GM12878 (cell line): ENCODE results near the gene SKAP1. TPM values are rescaled to one million over a fixed set of nuclear protein-coding genes. Genes with fewer than 3 reads are reported as not detected.

Source experiments
- ATAC-seq: fragments of 200-7000 bp; cut with Tn5 transposase; 3 replicates; pipeline ENCODE4 v1.9.1; 2020; ENCODE audit warnings: mild to moderate bottlenecking, moderate library complexity
- BruUV-seq: library from RNA; stranded (reverse); fragments of 400-500 nt; replicated peaks from 2 replicates; lab custom pipeline; 2021; lab: Mats Ljungman, UMichigan
- CTCF ChIA-PET: fragments of 300-600 bp; sonication (Branson Sonifier 250); formaldehyde crosslinking; extraction: SDS; loops from one replicate; lab custom pipeline; 2021; ENCODE audit warnings: inconsistent platforms; lab: Yijun Ruan, JAX
- POLR2A ChIA-PET: fragments of 350-600 bp; formaldehyde crosslinking; extraction: SDS; loops from one replicate; lab custom pipeline; 2021; ENCODE audit warnings: inconsistent platforms; lab: Charles Lee
- RAD21 ChIA-PET: fragments of 300-600 bp; sonication (Branson Sonifier 250); formaldehyde crosslinking; loops from one replicate; lab custom pipeline; 2023; ENCODE audit warnings: antibody characterized with exemption; ENCODE audit not compliant: unreplicated experiment; lab: Charles Lee
- SMC1A ChIA-PET: fragments of 300-600 bp; sonication (Branson Sonifier 250); formaldehyde crosslinking; loops from one replicate; lab custom pipeline; 2023; ENCODE audit not compliant: unreplicated experiment, uncharacterized antibody; lab: Charles Lee
- DNase-seq: peaks from one replicate; pipeline ENCODE4 v3.0.0-alpha.2; 2011; ENCODE audit warnings: low read depth, low spot score
- FAIRE-seq: peaks from 3 replicates; lab custom pipeline; 2011; peaks lifted over from hg19 to GRCh38; lab: Jason Lieb, UNC
- H2AFZ ChIP-seq: 2 replicates; pipeline ENCODE4 v1.6.0; 2011; ENCODE audit warnings: low read depth, low read length, control low read depth; ENCODE audit not compliant: control insufficient read depth
- H3K27ac ChIP-seq: 2 replicates; pipeline ENCODE4 v1.5.1; 2011; ENCODE audit warnings: control low read depth; ENCODE audit not compliant: control insufficient read depth, insufficient read depth
- H3K27me3 ChIP-seq, 2 experiments: replicated peaks in 1 of 2; 2 replicates each; pipeline versions ENCODE4 v1.6.0 to v1.6.1; 2011; ENCODE audit warnings: low read length in 1 of 2; ENCODE audit not compliant: control insufficient read depth in 2 of 2, insufficient read depth in 2 of 2
- H3K36me3 ChIP-seq, 2 experiments: 2 replicates each; pipeline ENCODE4 v1.5.1; 2011; ENCODE audit warnings: low read length in 1 of 2; ENCODE audit not compliant: control insufficient read depth in 2 of 2, insufficient read depth in 2 of 2
- H3K4me1 ChIP-seq: 2 replicates; pipeline ENCODE4 v1.6.1; 2011; ENCODE audit warnings: mild to moderate bottlenecking, low read length, moderate library complexity, mixed read lengths; ENCODE audit not compliant: control insufficient read depth, insufficient read depth
- H3K4me2 ChIP-seq: 2 replicates; pipeline ENCODE4 v1.6.0; 2011; ENCODE audit warnings: control low read depth; ENCODE audit not compliant: control insufficient read depth, insufficient read depth
- H3K4me3 ChIP-seq: fragments of 200-600 bp; sonication (generic); 2 replicates; pipeline ENCODE4 v1.5.1; 2016
- H3K79me2 ChIP-seq: 2 replicates; pipeline ENCODE4 v1.6.0; 2011; ENCODE audit warnings: low read length; ENCODE audit not compliant: control insufficient read depth, insufficient read depth
- H3K9ac ChIP-seq: 2 replicates; pipeline ENCODE4 v1.8.0; 2011; ENCODE audit warnings: low read length, control low read depth, mixed read lengths; ENCODE audit not compliant: control insufficient read depth, insufficient read depth
- H3K9me3 ChIP-seq: replicated peaks from 3 replicates; pipeline ENCODE4 v1.5.1; 2011; ENCODE audit warnings: mild to moderate bottlenecking, low read length; ENCODE audit not compliant: control insufficient read depth, insufficient read depth
- H4K20me1 ChIP-seq: 2 replicates; pipeline ENCODE4 v1.6.0; 2011; ENCODE audit not compliant: control insufficient read depth, insufficient read depth
- CHD2 ChIP-seq: IDR thresholded peaks from 2 replicates; pipeline ENCODE4 v1.6.1; 2011; ENCODE audit warnings: low read depth, low read length, improper control_type of control experiment, borderline replicate concordance
- EGR1 ChIP-seq, 2 experiments: IDR thresholded peaks; 1 replicate in 1 of 2; 2 replicates in 1 of 2; pipeline ENCODE4 v1.6.1; 2011 to 2012; ENCODE audit warnings: low read depth in 2 of 2, low read length in 2 of 2, borderline replicate concordance in 1 of 2, mild to moderate bottlenecking in 1 of 2, moderate library complexity in 1 of 2
- FOXK2 ChIP-seq: fragments of 450-650 bp; IDR thresholded peaks from 2 replicates; pipeline ENCODE4 v1.6.1; 2017; ENCODE audit warnings: mild to moderate bottlenecking, moderate library complexity
- HCFC1 ChIP-seq: fragments of 150-350 bp; IDR thresholded peaks from 2 replicates; pipeline ENCODE4 v1.6.1; 2014; ENCODE audit warnings: low read length
- JUNB ChIP-seq: IDR thresholded peaks from 2 replicates; pipeline ENCODE4 v1.6.1; 2016; ENCODE audit warnings: antibody characterized with exemption, mild to moderate bottlenecking
- KAT2A ChIP-seq: conservative IDR thresholded peaks from 2 replicates; pipeline ENCODE4 v1.6.1; 2011; ENCODE audit warnings: low read depth, low read length; ENCODE audit not compliant: control insufficient read depth
- MXI1 ChIP-seq: fragments of 150-350 bp; IDR thresholded peaks from 2 replicates; pipeline ENCODE4 v1.6.1; 2011; ENCODE audit warnings: low read depth, mild to moderate bottlenecking, inconsistent platforms, low read length, improper control_type of control experiment
- SIN3A ChIP-seq: IDR thresholded peaks from 2 replicates; pipeline ENCODE4 v1.6.1; 2012; ENCODE audit warnings: low read depth, low read length, improper control_type of control experiment
- SIX5 ChIP-seq: IDR thresholded peaks from 2 replicates; pipeline ENCODE4 v1.6.1; 2011; ENCODE audit warnings: mild to moderate bottlenecking, low read depth, low read length, moderate library complexity; ENCODE audit not compliant: severe bottlenecking
- SREBF2 ChIP-seq: IDR thresholded peaks from 2 replicates; pipeline ENCODE4 v1.6.1; 2012; ENCODE audit warnings: mild to moderate bottlenecking, low read length
- TAF1 ChIP-seq: IDR thresholded peaks from 2 replicates; pipeline ENCODE4 v1.6.1; 2011; ENCODE audit warnings: mild to moderate bottlenecking, low read depth, low read length, borderline replicate concordance
- TARDBP ChIP-seq: IDR thresholded peaks from 2 replicates; pipeline ENCODE4 v1.6.1; 2016; ENCODE audit warnings: borderline replicate concordance
- WGBS: methylation state at CpG from one replicate; pipeline ENCODE4 v1.1.6; 2016; ENCODE audit warnings: low lambda C conversion rate; ENCODE audit not compliant: insufficient replicate concordance, insufficient coverage; ENCODE audit errors: missing lambda C conversion rate; 5-methylcytosine and 5-hydroxymethylcytosine counted together
- in situ Hi-C: fragments of 300-500 bp; cut with MboI; formaldehyde crosslinking; loops from 9 replicates; pipeline ENCODE4 v1.14.3; 2018; ENCODE audit warnings: mixed read lengths
- intact Hi-C: fragments of 100-400 bp; cut with micrococcal nuclease; formaldehyde crosslinking; loops from one replicate; pipeline ENCODE4 v1.14.2; 2022; ENCODE audit not compliant: unreplicated experiment
- polyA plus RNA-seq, 11 experiments: library from polyadenylated mRNA; depleted of rRNA in 4 of 11; unstranded in 6 of 11; stranded (reverse) in 5 of 11; fragments of >200 nt; fragmentation: Nextera tagmentation in 4 of 11; fragmentation: Illumina TruSeq in 1 of 11; extraction: Ambion mirVana in 4 of 11; extraction: Trizol in 1 of 11; gene quantifications; 1 replicate in 1 of 11; 2 replicates in 10 of 11; pipeline versions ENCODE4 v1.2.1 to v1.2.3, GENCODE V29; 2011 to 2016; ENCODE audit warnings: inconsistent platforms in 2 of 11, missing spikeins in 2 of 11, low read depth in 1 of 11
- total RNA-seq, 4 experiments: library from RNA; depleted of rRNA in 3 of 4; stranded (reverse); fragments of >200 nt in 3 of 4; fragmentation: Illumina TruSeq in 1 of 4; extraction: Trizol in 1 of 4; gene quantifications; 2 replicates each; pipeline versions ENCODE4 v1.2.1 to v1.2.3, GENCODE V29; 2013 to 2021
- TF ChIP-seq, protein P1 (sequence below): fragments of 450-650 bp; IDR thresholded peaks from 2 replicates; pipeline ENCODE4 v1.6.1; 2017; ENCODE audit warnings: mild to moderate bottlenecking, moderate library complexity
- TF ChIP-seq, protein P2 (sequence below): IDR thresholded peaks from 2 replicates; pipeline ENCODE4 v1.6.1; 2012; ENCODE audit warnings: low read depth, low read length, improper control_type of control experiment
- TF ChIP-seq, protein P3 (sequence below): IDR thresholded peaks from 2 replicates; pipeline ENCODE4 v1.6.1; 2011; ENCODE audit warnings: mild to moderate bottlenecking, low read depth, low read length, moderate library complexity; ENCODE audit not compliant: insufficient replicate concordance
- TF ChIP-seq, protein P4 (sequence below): IDR thresholded peaks from 2 replicates; pipeline ENCODE4 v1.6.1; 2012; ENCODE audit warnings: low read depth, low read length, improper control_type of control experiment
- TF ChIP-seq, protein P5 (sequence below): fragments of 450-650 bp; IDR thresholded peaks from 2 replicates; pipeline ENCODE4 v1.6.1; 2014; ENCODE audit warnings: mild to moderate bottlenecking

Gene SKAP1
- total and polyA plus RNA-seq, 10 of the 15 experiments (the other 5 are each of a cell fraction or from before 2014, with no cell fraction given) = 17.1 to 97.6 (median 35.9) TPM

DNA sequence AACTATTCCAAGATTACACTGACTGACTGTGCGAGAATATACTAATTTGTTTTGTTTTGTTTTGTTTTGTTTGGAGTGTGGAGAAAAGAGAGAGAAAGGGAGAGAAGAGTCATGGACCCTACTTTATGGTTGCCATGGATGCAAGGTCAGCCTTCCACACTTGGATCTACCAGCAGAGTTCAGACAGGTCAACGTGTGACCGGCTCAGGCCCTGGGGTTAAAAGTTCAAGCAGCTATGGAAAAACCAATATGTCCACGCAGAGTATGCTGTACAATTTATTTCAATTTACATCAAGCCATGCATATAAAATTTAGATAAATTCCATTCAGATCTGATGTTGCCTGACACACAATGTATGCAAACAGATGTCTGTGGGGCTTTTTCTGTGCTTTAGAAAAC, 122.8 kb downstream of the SKAP1 start:
- ChIA-PET SMC1A (interaction anchor here (0.7 to 3.6 kb wide), 20 partner anchors 10 to 289 kb away, joined by 3 to 48 read pairs (median 4); partner anchors contain the start of gene HOXB5), CTCF (interaction anchor here (0.6 to 3.5 kb wide), 22 partner anchors 8 to 311 kb away, joined by 3 to 92 read pairs (median 9); partner anchors contain the start of genes HOXB5 and SNX11), RAD21 (interaction anchor here (1.3 to 2.7 kb wide), 9 partner anchors 9 to 285 kb away, joined by 3 to 28 read pairs (median 6); partner anchors contain the start of gene HOXB5), POLR2A (interaction anchor here (1.2 kb wide), 1 partner anchor 194 kb away, joined by 4 read pairs; no protein-coding TSS in a partner anchor)
- Histone ChIP-seq H3K9ac (no peak overlapping the region), H3K27ac (no peak overlapping the region), H3K9me3 (no peaks in the 10 kb centered on the region), H4K20me1 (no peaks in the 10 kb centered on the region), H3K4me3 (no peak overlapping the region), H3K4me2 (no peak overlapping the region), H3K4me1 (peaks cover 8% of the 10 kb centered on the region; the same call in 1 of the 2 replicates), H3K36me3 (peaks cover 0 to 3% of the 10 kb centered on the region in 2 experiments; a peak in 2 of 4 replicates), H3K27me3 (no peaks in the 10 kb centered on the region), H2AFZ (no peak overlapping the region), H3K79me2 (no peaks in the 10 kb centered on the region)
- 75% methylated on average over 4 of the region's 4 CpGs for WGBS
- no TSS peak for BruUV-seq
- FAIRE-seq (no peak), ATAC-seq (no peak), DNase-seq (no peak)
- intact Hi-C loops (loop anchor here (5.0 kb wide), 1 partner anchor 45 kb away; no protein-coding TSS in a partner anchor), in situ Hi-C loops (no loop called here)
- TF ChIP-seq SREBF2 (no peak), HCFC1 (no peak), FOXK2 (no peak), TAF1 (no peak), SIN3A (no peak), TARDBP (no peak), SIX5 (no peak), CHD2 (no peak), MXI1 (no peak), JUNB (no peak), EGR1 (IDR thresholded peaks at IDR 0.05; ENCODE audit: borderline replicate concordance in 1 of 2, low read depth in 2 of 2, low read length in 2 of 2) (no peak), KAT2A (no peak)
- TF ChIP-seq, protein P1, sequence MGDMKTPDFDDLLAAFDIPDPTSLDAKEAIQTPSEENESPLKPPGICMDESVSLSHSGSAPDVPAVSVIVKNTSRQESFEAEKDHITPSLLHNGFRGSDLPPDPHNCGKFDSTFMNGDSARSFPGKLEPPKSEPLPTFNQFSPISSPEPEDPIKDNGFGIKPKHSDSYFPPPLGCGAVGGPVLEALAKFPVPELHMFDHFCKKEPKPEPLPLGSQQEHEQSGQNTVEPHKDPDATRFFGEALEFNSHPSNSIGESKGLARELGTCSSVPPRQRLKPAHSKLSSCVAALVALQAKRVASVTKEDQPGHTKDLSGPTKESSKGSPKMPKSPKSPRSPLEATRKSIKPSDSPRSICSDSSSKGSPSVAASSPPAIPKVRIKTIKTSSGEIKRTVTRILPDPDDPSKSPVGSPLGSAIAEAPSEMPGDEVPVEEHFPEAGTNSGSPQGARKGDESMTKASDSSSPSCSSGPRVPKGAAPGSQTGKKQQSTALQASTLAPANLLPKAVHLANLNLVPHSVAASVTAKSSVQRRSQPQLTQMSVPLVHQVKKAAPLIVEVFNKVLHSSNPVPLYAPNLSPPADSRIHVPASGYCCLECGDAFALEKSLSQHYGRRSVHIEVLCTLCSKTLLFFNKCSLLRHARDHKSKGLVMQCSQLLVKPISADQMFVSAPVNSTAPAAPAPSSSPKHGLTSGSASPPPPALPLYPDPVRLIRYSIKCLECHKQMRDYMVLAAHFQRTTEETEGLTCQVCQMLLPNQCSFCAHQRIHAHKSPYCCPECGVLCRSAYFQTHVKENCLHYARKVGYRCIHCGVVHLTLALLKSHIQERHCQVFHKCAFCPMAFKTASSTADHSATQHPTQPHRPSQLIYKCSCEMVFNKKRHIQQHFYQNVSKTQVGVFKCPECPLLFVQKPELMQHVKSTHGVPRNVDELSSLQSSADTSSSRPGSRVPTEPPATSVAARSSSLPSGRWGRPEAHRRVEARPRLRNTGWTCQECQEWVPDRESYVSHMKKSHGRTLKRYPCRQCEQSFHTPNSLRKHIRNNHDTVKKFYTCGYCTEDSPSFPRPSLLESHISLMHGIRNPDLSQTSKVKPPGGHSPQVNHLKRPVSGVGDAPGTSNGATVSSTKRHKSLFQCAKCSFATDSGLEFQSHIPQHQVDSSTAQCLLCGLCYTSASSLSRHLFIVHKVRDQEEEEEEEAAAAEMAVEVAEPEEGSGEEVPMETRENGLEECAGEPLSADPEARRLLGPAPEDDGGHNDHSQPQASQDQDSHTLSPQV = no peak
- TF ChIP-seq, protein P2, sequence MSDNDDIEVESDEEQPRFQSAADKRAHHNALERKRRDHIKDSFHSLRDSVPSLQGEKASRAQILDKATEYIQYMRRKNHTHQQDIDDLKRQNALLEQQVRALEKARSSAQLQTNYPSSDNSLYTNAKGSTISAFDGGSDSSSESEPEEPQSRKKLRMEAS = no peak
- TF ChIP-seq, protein P3, sequence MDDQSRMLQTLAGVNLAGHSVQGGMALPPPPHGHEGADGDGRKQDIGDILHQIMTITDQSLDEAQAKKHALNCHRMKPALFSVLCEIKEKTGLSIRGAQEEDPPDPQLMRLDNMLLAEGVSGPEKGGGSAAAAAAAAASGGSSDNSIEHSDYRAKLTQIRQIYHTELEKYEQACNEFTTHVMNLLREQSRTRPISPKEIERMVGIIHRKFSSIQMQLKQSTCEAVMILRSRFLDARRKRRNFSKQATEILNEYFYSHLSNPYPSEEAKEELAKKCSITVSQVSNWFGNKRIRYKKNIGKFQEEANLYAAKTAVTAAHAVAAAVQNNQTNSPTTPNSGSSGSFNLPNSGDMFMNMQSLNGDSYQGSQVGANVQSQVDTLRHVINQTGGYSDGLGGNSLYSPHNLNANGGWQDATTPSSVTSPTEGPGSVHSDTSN = no peak
- TF ChIP-seq, protein P4, sequence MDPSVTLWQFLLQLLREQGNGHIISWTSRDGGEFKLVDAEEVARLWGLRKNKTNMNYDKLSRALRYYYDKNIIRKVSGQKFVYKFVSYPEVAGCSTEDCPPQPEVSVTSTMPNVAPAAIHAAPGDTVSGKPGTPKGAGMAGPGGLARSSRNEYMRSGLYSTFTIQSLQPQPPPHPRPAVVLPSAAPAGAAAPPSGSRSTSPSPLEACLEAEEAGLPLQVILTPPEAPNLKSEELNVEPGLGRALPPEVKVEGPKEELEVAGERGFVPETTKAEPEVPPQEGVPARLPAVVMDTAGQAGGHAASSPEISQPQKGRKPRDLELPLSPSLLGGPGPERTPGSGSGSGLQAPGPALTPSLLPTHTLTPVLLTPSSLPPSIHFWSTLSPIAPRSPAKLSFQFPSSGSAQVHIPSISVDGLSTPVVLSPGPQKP = no peak
- TF ChIP-seq, protein P5, sequence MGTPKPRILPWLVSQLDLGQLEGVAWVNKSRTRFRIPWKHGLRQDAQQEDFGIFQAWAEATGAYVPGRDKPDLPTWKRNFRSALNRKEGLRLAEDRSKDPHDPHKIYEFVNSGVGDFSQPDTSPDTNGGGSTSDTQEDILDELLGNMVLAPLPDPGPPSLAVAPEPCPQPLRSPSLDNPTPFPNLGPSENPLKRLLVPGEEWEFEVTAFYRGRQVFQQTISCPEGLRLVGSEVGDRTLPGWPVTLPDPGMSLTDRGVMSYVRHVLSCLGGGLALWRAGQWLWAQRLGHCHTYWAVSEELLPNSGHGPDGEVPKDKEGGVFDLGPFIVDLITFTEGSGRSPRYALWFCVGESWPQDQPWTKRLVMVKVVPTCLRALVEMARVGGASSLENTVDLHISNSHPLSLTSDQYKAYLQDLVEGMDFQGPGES = no peak
